ENCODE results near the gene AKAP10. TPM values are rescaled to one million over a fixed set of nuclear protein-coding genes. Genes with fewer than 3 reads are reported as not detected.
"Not testable (repeated sequence)": the region's sequence is repeated elsewhere in the genome, so short reads cannot be mapped to it uniquely, and the experiment has no call there.

Gene AKAP10
- total RNA-seq, 1 experiment from 2014 or later, result 23.3 TPM

DNA sequence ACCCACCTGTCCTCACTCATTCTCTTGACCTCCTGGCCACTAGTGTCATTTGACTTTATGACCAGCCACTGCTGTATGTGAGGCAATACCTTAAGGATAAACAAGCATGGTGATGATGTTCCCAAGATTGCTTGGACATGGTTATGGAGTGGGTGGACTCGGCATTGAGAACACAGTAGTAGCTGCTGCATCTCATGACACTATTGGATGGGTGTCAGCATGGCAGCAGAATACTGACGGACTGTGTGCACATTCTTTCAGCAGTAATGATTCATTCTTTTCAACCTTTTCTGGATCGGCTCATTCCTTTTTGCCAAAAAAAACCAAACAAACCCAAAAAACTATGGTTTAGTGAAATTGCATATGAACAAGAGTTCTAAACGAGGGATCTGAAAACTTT, 45.1 kb upstream of the AKAP10 start:
- Histone ChIP-seq H3K9ac (ENCODE audit: low read length) (no peak overlapping the region), H3K4me2 (ENCODE audit: low read length) (no peak overlapping the region), H3F3A (ENCODE audit: low read length, unreplicated experiment) (peaks cover 7% of the 10 kb centered on the region), H3K4me3 (ENCODE audit: low read length) (no peak overlapping the region), H3K79me2 (ENCODE audit: low read length) (peaks cover 2% of the 10 kb centered on the region; the same call in 1 of the 2 replicates), H3K27me3 (ENCODE audit: low read length) (no peaks in the 10 kb centered on the region), H2AFZ (ENCODE audit: low read length) (no peak overlapping the region), H3K9me2 (replicated peaks; ENCODE audit: low read length) (no peaks in the 10 kb centered on the region), H3K9me3 (ENCODE audit: low read length) (no peaks in the 10 kb centered on the region), H3K27ac (ENCODE audit: low read length) (no peak overlapping the region), H3K36me3 (ENCODE audit: low read depth, low read length) (peaks cover 2% of the 10 kb centered on the region; the same call in 1 of the 2 replicates), H3K4me1 (ENCODE audit: insufficient read depth, low read length) (peaks cover 13% of the 10 kb centered on the region), H4K20me1 (ENCODE audit: low read length) (no peaks in the 10 kb centered on the region; the same call in 1 of the 2 replicates)
- ChIA-PET CTCF (no interaction called here), POLR2A (ENCODE audit: unreplicated experiment) (no interaction called here)
- no peak for DNase-seq
- BruUV-seq (replicated peaks), result no TSS peak
- no peak for ATAC-seq
- TF ChIP-seq, protein P1, sequence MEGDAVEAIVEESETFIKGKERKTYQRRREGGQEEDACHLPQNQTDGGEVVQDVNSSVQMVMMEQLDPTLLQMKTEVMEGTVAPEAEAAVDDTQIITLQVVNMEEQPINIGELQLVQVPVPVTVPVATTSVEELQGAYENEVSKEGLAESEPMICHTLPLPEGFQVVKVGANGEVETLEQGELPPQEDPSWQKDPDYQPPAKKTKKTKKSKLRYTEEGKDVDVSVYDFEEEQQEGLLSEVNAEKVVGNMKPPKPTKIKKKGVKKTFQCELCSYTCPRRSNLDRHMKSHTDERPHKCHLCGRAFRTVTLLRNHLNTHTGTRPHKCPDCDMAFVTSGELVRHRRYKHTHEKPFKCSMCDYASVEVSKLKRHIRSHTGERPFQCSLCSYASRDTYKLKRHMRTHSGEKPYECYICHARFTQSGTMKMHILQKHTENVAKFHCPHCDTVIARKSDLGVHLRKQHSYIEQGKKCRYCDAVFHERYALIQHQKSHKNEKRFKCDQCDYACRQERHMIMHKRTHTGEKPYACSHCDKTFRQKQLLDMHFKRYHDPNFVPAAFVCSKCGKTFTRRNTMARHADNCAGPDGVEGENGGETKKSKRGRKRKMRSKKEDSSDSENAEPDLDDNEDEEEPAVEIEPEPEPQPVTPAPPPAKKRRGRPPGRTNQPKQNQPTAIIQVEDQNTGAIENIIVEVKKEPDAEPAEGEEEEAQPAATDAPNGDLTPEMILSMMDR (conservative IDR thresholded peaks at IDR 0.05; ENCODE audit: low read depth, low read length), result no peak
- TF ChIP-seq EZH2 (IDR thresholded peaks at IDR 0.05; ENCODE audit: low read length, unreplicated experiment), result no peak
- TF ChIP-seq EZH2phosphoT487 (IDR thresholded peaks at IDR 0.05; ENCODE audit: borderline replicate concordance, low read length), result no peak
- intact Hi-C loops (cut with micrococcal nuclease), result no loop called here

DNA sequence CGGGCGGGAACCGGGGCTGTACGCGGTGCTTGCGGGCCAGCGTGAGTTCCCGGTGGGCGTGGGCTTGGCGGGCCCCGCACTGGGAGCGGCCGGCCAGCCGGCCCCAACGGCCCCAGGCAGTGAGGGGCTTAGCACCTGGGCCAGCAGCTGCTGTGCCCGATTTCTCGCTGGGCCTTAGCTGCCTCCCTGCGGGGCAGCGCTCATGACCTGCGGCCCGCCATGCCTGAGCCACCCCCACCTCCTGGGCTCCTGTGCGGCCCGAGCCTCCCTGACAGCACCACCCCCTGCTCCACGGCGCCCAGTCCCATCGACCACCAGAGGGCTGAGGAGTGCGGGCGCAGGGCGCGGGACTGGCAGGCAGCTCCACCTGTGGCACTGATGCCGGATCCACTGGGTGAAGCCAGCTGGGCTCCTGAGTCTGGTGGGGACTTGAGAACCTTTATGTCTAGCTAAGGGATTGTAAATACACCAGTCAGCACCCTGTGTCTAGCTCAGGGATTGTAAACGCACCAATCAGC, 38.9 kb upstream of the AKAP10 start:
- DNase-seq; H3K27me3 ChIP-seq (ENCODE audit: low read length); H3K9me3 ChIP-seq (ENCODE audit: low read length); POLR2A ChIA-PET (ENCODE audit: unreplicated experiment); BruUV-seq (replicated peaks); H3K27ac ChIP-seq (ENCODE audit: low read length); H3F3A ChIP-seq (ENCODE audit: low read length, unreplicated experiment); H3K4me1 ChIP-seq (ENCODE audit: insufficient read depth, low read length); H3K9me2 ChIP-seq (replicated peaks; ENCODE audit: low read length); H4K20me1 ChIP-seq (ENCODE audit: low read length); H3K9ac ChIP-seq (ENCODE audit: low read length); H3K36me3 ChIP-seq (ENCODE audit: low read depth, low read length); H3K4me2 ChIP-seq (ENCODE audit: low read length); CTCF ChIA-PET; intact Hi-C loops (cut with micrococcal nuclease); H2AFZ ChIP-seq (ENCODE audit: low read length); H3K4me3 ChIP-seq (ENCODE audit: low read length); ATAC-seq: not testable (repeated sequence)
- H3K79me2 ChIP-seq (ENCODE audit: low read length), result peaks cover 28% of the 10 kb centered on the region

DNA sequence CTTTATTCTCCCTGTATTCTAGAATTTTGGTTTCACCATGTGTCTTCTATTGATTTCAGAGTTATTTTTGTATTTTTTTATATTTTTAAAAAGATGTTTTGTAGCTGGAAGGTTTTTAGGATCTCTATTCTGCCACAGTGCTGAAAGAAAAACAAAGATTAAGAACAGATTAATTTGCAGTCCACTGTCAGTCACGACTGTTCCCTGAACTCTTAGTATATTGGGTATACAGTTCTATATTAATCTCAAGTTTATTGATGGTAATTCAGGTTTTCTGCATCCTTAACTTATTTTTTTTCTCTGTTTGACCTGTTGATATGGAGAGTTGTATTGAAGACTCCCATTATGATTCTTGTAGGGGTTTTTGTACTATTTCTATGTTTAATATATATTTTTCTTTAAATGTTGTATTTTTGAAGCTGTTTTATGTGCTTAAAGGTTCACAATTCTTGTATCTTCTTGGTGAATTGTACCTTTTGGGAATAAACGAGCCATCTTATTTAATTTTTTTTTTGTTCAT, 34.4 kb upstream of the AKAP10 start:
- DNase-seq (no peak), ATAC-seq (no peak)
- Histone ChIP-seq H3K36me3 (ENCODE audit: low read depth, low read length) (no peaks in the 10 kb centered on the region), H3K79me2 (ENCODE audit: low read length) (peaks cover 40% of the 10 kb centered on the region), H3K9me3 (ENCODE audit: low read length) (no peaks in the 10 kb centered on the region), H3F3A (ENCODE audit: low read length, unreplicated experiment) (no peaks in the 10 kb centered on the region), H3K27ac (ENCODE audit: low read length) (no peak overlapping the region), H2AFZ (ENCODE audit: low read length) (no peak overlapping the region), H3K9me2 (replicated peaks; ENCODE audit: low read length) (no peaks in the 10 kb centered on the region), H4K20me1 (ENCODE audit: low read length) (no peaks in the 10 kb centered on the region), H3K27me3 (ENCODE audit: low read length) (no peaks in the 10 kb centered on the region), H3K4me2 (ENCODE audit: low read length) (peak overlapping the region; percentile 94), H3K4me3 (ENCODE audit: low read length) (peak overlapping the region; percentile 81; the same call in 1 of the 2 replicates), H3K9ac (ENCODE audit: low read length) (peak overlapping the region; percentile 39; the same call in 1 of the 2 replicates), H3K4me1 (ENCODE audit: insufficient read depth, low read length) (peaks cover 20% of the 10 kb centered on the region)
- intact Hi-C loops (cut with micrococcal nuclease), result loop anchor here (5.0 kb wide), 1 partner anchor 105 kb away; no protein-coding TSS in a partner anchor
- no TSS peak for BruUV-seq (replicated peaks)
- ChIA-PET POLR2A (ENCODE audit: unreplicated experiment) (no interaction called here), CTCF (no interaction called here)
- TF ChIP-seq EZH2phosphoT487 (IDR thresholded peaks at IDR 0.05; ENCODE audit: borderline replicate concordance, low read length), result no peak

All from PC-3 (cell line).